Adrenal gland (tissue), 12 donors: ENCODE data around the gene YTHDF1. TPM values are rescaled to one million over a fixed set of nuclear protein-coding genes. Genes with fewer than 3 reads are reported as not detected.
"Not testable (repeated sequence)": the region's sequence is repeated elsewhere in the genome, so short reads cannot be mapped to it uniquely, and the experiment has no call there.

ENCODE experiments used
- DNase-seq, 7 donors: peaks; one replicate each; pipeline ENCODE4 v3.0.0-alpha.2; 2019 to 2020
- H3K27ac ChIP-seq, 5 donors: fragments of 200-600 bp; sonication (generic) in 4 of 5; 1 replicate in 3 of 5; 2 replicates in 2 of 5; pipeline versions ENCODE4 v1.5.1 to v1.8.0; 2016 to 2020; ENCODE audit warnings: mild to moderate bottlenecking in 1 of 5
- H3K27me3 ChIP-seq: fragments of 200-600 bp; 2 replicates; pipeline ENCODE4 v1.8.0; 2021
- H3K36me3 ChIP-seq, 2 donors: fragments of 200-600 bp; replicated peaks in 1 of 2; 1 replicate in 1 of 2; 2 replicates in 1 of 2; pipeline versions ENCODE4 v1.5.1 to v1.8.0; 2018 to 2022
- H3K4me1 ChIP-seq, 2 donors: fragments of 200-600 bp; replicated peaks in 1 of 2; 1 replicate in 1 of 2; 2 replicates in 1 of 2; pipeline versions ENCODE4 v1.5.1 to v1.8.0; 2018 to 2021
- H3K4me3 ChIP-seq, 4 donors: fragments of 200-600 bp; sonication (generic) in 3 of 4; one replicate each; pipeline ENCODE4 v1.5.1; 2016 to 2018
- H3K9me3 ChIP-seq, 3 donors: fragments of 200-600 bp; sonication (generic) in 1 of 3; replicated peaks in 1 of 3; 1 replicate in 2 of 3; 2 replicates in 1 of 3; pipeline versions ENCODE4 v1.5.1 to v1.8.0; 2016 to 2021
- POLR2A ChIP-seq, 2 donors: fragments of 450-650 bp; IDR thresholded peaks; one replicate each; pipeline ENCODE4 v1.6.1; 2017; ENCODE audit warnings: antibody characterized with exemption in 2 of 2, mild to moderate bottlenecking in 2 of 2, moderate library complexity in 1 of 2
- WGBS, 4 donors: extraction: QIAGEN DNeasy Blood & Tissue Kit in 2 of 4; methylation state at CpG; one replicate each; pipeline versions ENCODE4 v1.1.5 to v1.1.7; 2013 to 2017; 5-methylcytosine and 5-hydroxymethylcytosine counted together
- intact Hi-C, 2 donors: fragments of 100-400 bp; cut with DNase I; formaldehyde crosslinking; loops; one replicate each; pipeline versions ENCODE4 v1.14.1 to v1.15.0; 2022 to 2023
- polyA plus RNA-seq, 3 donors: library from polyadenylated mRNA; stranded (reverse); fragments of 200-250 nt in 2 of 3; fragments of 350-450 nt in 1 of 3; fragmentation: Illumina TruSeq in 1 of 3; extraction: RNeasy Lipid Tissue Mini Kit (QIAGEN cat#74804) in 1 of 3; gene quantifications; one replicate each; pipeline ENCODE4 v1.2.3, GENCODE V29; 2013 to 2014
- total RNA-seq, 9 donors: library from RNA; depleted of rRNA in 4 of 9; stranded (reverse); fragments of >200 nt in 4 of 9; fragments of 120-200 nt in 1 of 9; fragmentation: NEBNext Ultra II Directional in 1 of 9; extraction: Animal tissue kit (Norgen Biotek cat#: 25700) in 1 of 9; gene quantifications; one replicate each; pipeline versions ENCODE4 v1.1.0 to v1.2.4, GENCODE V29; 2013 to 2023
- TF ChIP-seq, protein P1 (sequence below), 6 experiments: fragments of 450-650 bp in 4 of 6; fragments of 200-600 bp in 2 of 6; sonication (generic) in 1 of 6; IDR thresholded peaks; 1 replicate in 5 of 6; 2 replicates in 1 of 6; pipeline versions ENCODE4 v1.5.1 to v1.8.0; 2016 to 2021; ENCODE audit warnings: antibody characterized with exemption in 6 of 6, mild to moderate bottlenecking in 2 of 6, moderate library complexity in 1 of 6
- donor health status: healthy with polysubstance abuse.
- donor health status: Bipolar disorder and iron deficiency.
- donor health status: DM: yes; HTN: yes; CAD: no.
- donor health status: DM: no; HTN: no; CAD: no.
- donor health status: DM: no; HTN: no; CAD: no.
- donor health status: DM: yes; HTN: yes; CAD: no.

The YTHDF1 gene
- total and polyA plus RNA-seq, 12 donors: 18.1 to 41.9 (median 32.5) TPM

DNA sequence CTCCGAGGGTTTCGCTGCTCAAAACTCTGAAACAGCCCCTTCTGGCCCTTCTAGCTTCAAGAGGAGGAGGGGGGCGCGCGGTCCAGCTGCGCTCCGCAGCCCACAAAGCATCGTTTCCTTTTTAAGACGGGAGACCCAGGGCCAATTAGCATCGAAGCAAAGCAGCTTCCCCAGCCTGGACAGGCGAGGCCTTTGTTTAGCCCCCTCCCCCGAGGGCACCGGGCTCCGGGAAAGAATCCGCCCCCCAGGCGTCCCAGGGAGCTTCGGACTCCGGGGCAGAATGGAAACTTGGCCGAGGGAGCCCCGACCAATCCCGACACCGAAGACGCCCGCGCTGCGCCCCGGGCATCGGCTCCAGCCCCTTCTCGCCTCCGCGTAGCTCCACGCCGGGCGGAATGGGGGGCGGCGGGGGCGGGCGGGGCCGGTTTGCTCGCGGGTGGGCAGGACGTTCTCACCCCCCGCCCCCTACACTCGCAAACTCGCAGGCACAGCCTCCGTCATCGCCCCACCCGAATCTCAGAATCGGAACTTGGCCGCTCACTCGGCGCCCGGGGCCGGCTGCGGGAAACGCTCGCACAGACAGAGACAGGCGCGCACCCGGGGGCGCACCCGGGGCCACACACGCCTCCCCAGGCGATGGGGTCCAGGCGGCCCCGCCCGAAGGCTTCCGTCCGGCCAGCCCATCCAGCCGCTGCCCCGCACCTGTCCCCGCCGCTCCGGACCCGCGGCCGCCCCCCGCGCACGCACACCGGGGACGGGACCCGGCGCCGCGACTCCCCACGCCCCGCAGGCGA lies 37.7 kb upstream of the YTHDF1 start:
- Histone ChIP-seq H3K9me3 (no peaks in the 10 kb centered on the region), H3K27ac (no peak overlapping the region), H3K27me3 (peaks cover 43% of the 10 kb centered on the region), H3K36me3 (no peaks in the 10 kb centered on the region), H3K4me3 (peak overlapping the region in 1 of 4 donors; percentile 34), H3K4me1 (peaks cover 0 to 5% of the 10 kb centered on the region in 2 donors)
- 0 to 4% (median 1%) methylated on average over 3 to 89 of the region's 89 CpGs for WGBS, 4 donors
- DNase-seq: no peak
- intact Hi-C loops: no loop called here
- TF ChIP-seq, protein P1, sequence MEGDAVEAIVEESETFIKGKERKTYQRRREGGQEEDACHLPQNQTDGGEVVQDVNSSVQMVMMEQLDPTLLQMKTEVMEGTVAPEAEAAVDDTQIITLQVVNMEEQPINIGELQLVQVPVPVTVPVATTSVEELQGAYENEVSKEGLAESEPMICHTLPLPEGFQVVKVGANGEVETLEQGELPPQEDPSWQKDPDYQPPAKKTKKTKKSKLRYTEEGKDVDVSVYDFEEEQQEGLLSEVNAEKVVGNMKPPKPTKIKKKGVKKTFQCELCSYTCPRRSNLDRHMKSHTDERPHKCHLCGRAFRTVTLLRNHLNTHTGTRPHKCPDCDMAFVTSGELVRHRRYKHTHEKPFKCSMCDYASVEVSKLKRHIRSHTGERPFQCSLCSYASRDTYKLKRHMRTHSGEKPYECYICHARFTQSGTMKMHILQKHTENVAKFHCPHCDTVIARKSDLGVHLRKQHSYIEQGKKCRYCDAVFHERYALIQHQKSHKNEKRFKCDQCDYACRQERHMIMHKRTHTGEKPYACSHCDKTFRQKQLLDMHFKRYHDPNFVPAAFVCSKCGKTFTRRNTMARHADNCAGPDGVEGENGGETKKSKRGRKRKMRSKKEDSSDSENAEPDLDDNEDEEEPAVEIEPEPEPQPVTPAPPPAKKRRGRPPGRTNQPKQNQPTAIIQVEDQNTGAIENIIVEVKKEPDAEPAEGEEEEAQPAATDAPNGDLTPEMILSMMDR (IDR thresholded peaks at IDR 0.05): no peak
- no peak for TF ChIP-seq POLR2A (IDR thresholded peaks at IDR 0.05)

DNA sequence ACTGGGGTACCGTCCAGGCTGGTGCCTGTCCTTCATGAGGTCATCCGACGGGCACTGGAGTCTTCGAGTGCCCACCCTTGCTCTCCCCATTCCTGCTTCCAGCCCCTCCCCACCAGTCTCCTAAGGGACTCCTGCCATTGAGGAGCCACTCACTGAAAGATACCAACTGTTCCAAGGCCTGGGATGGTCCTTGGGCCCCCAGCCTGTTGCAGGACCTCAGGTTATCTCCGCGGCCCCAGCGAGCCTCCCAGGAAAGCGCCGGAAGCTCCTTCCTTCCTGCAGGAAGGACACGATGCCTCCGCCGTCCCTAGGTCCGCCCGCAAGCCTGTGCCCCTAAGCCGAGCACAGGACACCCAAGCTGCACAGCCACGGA lies 37.1 kb upstream of the YTHDF1 start:
- intact Hi-C loops: no loop called here
- DNase-seq: no peak

DNA sequence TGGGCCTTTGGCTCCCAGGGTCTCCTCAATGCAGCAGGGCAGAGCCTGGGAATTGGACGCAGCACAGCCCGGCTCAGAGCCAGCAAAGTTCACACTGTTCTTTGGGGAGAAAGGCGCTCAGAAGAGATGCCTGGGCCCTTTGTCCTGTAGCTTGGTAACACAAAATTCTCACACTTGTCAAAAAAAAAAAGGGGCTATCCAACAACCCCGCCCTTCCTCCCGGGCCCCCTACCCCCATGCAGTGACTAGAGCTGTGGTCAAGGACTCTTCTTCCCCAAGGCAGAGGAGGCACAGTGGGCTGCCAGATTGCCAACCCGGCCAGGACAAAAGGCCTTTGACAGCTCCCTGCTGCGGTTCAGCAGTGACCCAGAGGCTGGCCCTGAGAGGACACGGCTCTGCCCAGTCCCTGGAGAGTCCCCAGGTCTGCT lies 36.4 kb upstream of the YTHDF1 start:
- Histone ChIP-seq H3K9me3 (no peaks in the 10 kb centered on the region), H3K4me3 (no peak overlapping the region), H3K4me1 (peaks cover 0 to 5% of the 10 kb centered on the region in 2 donors), H3K36me3 (no peaks in the 10 kb centered on the region), H3K27me3 (peaks cover 52% of the 10 kb centered on the region), H3K27ac (no peak overlapping the region)
- 60 to 82% (median 68%) methylated on average over 5 to 8 of the region's 8 CpGs for WGBS, 4 donors
- intact Hi-C loops: no loop called here
- DNase-seq: no peak
- TF ChIP-seq, protein P1 (IDR thresholded peaks at IDR 0.05): no peak
- TF ChIP-seq POLR2A (IDR thresholded peaks at IDR 0.05): no peak

More for the DNA sequence above, 37.1 kb upstream of the YTHDF1 start:
- TF ChIP-seq, protein P1 (IDR thresholded peaks at IDR 0.05): no peak
- H3K9me3 ChIP-seq: no peaks in the 10 kb centered on the region
- no peaks in the 10 kb centered on the region for H3K36me3 ChIP-seq
- H3K4me3 ChIP-seq: peak overlapping the region in 1 of 4 donors; percentile 34
- H3K27me3 ChIP-seq: peaks cover 45% of the 10 kb centered on the region
- 12 to 19% (median 12%) methylated on average over 15 to 16 of the region's 16 CpGs for WGBS, 4 donors
- no peak overlapping the region for H3K27ac ChIP-seq
- H3K4me1 ChIP-seq: peaks cover 0 to 5% of the 10 kb centered on the region in 2 donors

DNA sequence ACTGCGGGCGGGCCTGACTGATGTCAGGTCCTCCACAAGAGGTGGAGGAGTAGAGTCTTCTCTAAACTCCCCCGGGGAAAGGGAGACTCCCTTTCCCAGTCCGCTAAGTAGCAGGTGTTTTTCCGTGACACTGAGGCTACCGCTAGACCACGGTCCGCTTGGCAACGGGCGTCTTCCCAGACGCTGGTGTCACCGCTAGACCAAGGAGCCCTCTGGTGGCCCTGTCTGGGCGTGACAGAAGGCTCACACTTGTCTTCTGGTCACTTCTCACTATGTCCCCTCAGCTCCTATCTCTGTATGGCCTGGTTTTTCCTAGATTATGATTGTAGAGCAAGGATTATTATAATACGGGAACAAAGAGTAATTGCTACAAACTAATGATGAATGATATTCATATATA lies 35.4 kb upstream of the YTHDF1 start:
- DNase-seq: peak in 2 of 7 donors; percentile 33 to 48
- H3K36me3 ChIP-seq, intact Hi-C loops, H3K9me3 ChIP-seq, H3K4me3 ChIP-seq, H3K4me1 ChIP-seq, H3K27ac ChIP-seq: not testable (repeated sequence)
- 30 to 53% (median 35%) methylated on average over 2 to 13 of the region's 14 CpGs for WGBS, 4 donors
- H3K27me3 ChIP-seq: peaks cover 49% of the 10 kb centered on the region

DNA sequence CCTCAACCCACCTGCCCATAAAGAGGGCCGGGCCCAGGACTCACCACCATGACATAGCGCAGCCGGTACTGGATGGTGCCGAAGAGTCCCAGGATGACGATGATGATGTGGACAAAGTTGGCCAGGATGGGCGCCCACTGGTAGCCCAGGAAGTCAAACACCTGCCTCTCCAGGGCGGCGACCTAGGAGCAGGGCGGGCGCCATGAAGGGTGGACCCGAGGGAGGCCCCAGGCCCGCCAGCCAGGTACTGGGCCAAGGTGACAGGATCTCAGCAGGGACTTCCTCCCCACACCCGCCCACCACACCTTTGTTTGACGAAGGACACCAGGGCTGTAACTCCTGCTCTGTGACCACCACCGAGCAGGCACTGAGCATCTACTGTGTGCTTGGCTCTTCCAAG lies 34.0 kb upstream of the YTHDF1 start:
- Histone ChIP-seq H3K27me3 (peaks cover 36% of the 10 kb centered on the region), H3K4me3 (no peak overlapping the region), H3K4me1 (peaks cover 0 to 5% of the 10 kb centered on the region in 2 donors), H3K9me3 (no peaks in the 10 kb centered on the region), H3K27ac (no peak overlapping the region), H3K36me3 (no peaks in the 10 kb centered on the region)
- intact Hi-C loops: no loop called here
- 88 to 94% (median 93%) methylated on average over 8 to 15 of the region's 15 CpGs for WGBS, 4 donors
- no peak for TF ChIP-seq POLR2A (IDR thresholded peaks at IDR 0.05)
- TF ChIP-seq, protein P1 (IDR thresholded peaks at IDR 0.05): no peak
- no peak for DNase-seq
